ENCODE results near the gene ZNF287. TPM values are rescaled to one million over a fixed set of nuclear protein-coding genes. Genes with fewer than 3 reads are reported as not detected.
A peak's percentile ranks its signal among the peaks of the same experiment; 100 is the strongest.

ZNF287 gene
- total RNA-seq, 1 experiment from 2014 or later: 4.3 TPM

- no TSS peak for BruUV-seq (replicated peaks)
- intact Hi-C loops (cut with micrococcal nuclease; ENCODE audit: unreplicated experiment): loop anchor here (2.0 to 10.0 kb wide), 3 partner anchors 52 to 454 kb away; no protein-coding TSS in a partner anchor
- TF ChIP-seq EZH2 (IDR thresholded peaks at IDR 0.05; ENCODE audit: low read depth) (no peak), CTCF (conservative IDR thresholded peaks at IDR 0.05) (0 out of 2 replicates have a peak, but pooled peaks have one; percentile 7)
- Histone ChIP-seq H3F3A (ENCODE audit: insufficient read depth, low read depth) (peaks cover 4% of the 10 kb centered on the region; the same call in 1 of the 2 replicates), H3K4me3 (no peak overlapping the region; the same call in 1 of the 2 replicates), H3K36me3 (ENCODE audit: low read depth) (no peaks in the 10 kb centered on the region), H3K9me2 (ENCODE audit: insufficient read depth) (no peaks in the 10 kb centered on the region), H3K27ac (no peak overlapping the region), H3K4me2 (peak overlapping the region; percentile 94; the same call in 1 of the 2 replicates), H3K9me3 (ENCODE audit: insufficient read depth, low read depth) (no peaks in the 10 kb centered on the region), H3K27me3 (ENCODE audit: insufficient read depth, low read depth) (no peaks in the 10 kb centered on the region), H3K79me2 (ENCODE audit: low read depth) (no peaks in the 10 kb centered on the region), H2AFZ (no peak overlapping the region), H4K20me1 (ENCODE audit: insufficient read depth) (no peaks in the 10 kb centered on the region), H3K4me1 (replicated peaks; ENCODE audit: insufficient read depth) (no peaks in the 10 kb centered on the region)
- ChIA-PET POLR2A (ENCODE audit: unreplicated experiment) (no interaction called here), CTCF (interaction anchor here (0.7 kb wide), 1 partner anchor 76 kb away, joined by 3 read pairs; no protein-coding TSS in a partner anchor)
- no peak for DNase-seq
Observed at GRCh38 chr17:16537130-16537458, 31.9 kb downstream of the ZNF287 start.

- no peak overlapping the region for H3K4me3 ChIP-seq
- no peak overlapping the region for H2AFZ ChIP-seq
- H3K36me3 ChIP-seq (ENCODE audit: low read depth): no peaks in the 10 kb centered on the region
- H3K9me2 ChIP-seq (ENCODE audit: insufficient read depth): no peaks in the 10 kb centered on the region
- BruUV-seq (replicated peaks): no TSS peak
- DNase-seq: no peak
- H3K27ac ChIP-seq: no peak overlapping the region
- TF ChIP-seq CTCF (conservative IDR thresholded peaks at IDR 0.05) (no peak), EZH2 (IDR thresholded peaks at IDR 0.05; ENCODE audit: low read depth) (no peak)
- H3K9me3 ChIP-seq (ENCODE audit: insufficient read depth, low read depth): no peaks in the 10 kb centered on the region
- H3K79me2 ChIP-seq (ENCODE audit: low read depth): no peaks in the 10 kb centered on the region
- H3K4me1 ChIP-seq (replicated peaks; ENCODE audit: insufficient read depth): no peaks in the 10 kb centered on the region
- H3K4me2 ChIP-seq: no peak overlapping the region
- intact Hi-C loops (cut with micrococcal nuclease; ENCODE audit: unreplicated experiment): loop anchor here (10.0 kb wide), 1 partner anchor 249 kb away; no protein-coding TSS in a partner anchor
- no peaks in the 10 kb centered on the region for H4K20me1 ChIP-seq (ENCODE audit: insufficient read depth)
- peaks cover 4% of the 10 kb centered on the region; the same call in 1 of the 2 replicates for H3F3A ChIP-seq (ENCODE audit: insufficient read depth, low read depth)
- H3K27me3 ChIP-seq (ENCODE audit: insufficient read depth, low read depth): no peaks in the 10 kb centered on the region
- CTCF ChIA-PET: no interaction called here
- POLR2A ChIA-PET (ENCODE audit: unreplicated experiment): no interaction called here
Observed at GRCh38 chr17:16534236-16534635, 34.8 kb downstream of the ZNF287 start.

- no peaks in the 10 kb centered on the region for H3F3A ChIP-seq (ENCODE audit: insufficient read depth, low read depth)
- no peak overlapping the region for H3K4me2 ChIP-seq
- intact Hi-C loops (cut with micrococcal nuclease; ENCODE audit: unreplicated experiment): loop anchor here (10.0 kb wide), 2 partner anchors 245 to 315 kb away; partner anchors contain the start of genes NCOR1 and PIGL
- CTCF ChIA-PET: interaction anchor here (0.5 to 1.4 kb wide), 3 partner anchors 8 to 187 kb away, joined by 4 to 5 read pairs (median 4); no protein-coding TSS in a partner anchor
- TF ChIP-seq CTCF (conservative IDR thresholded peaks at IDR 0.05): no peak
- TF ChIP-seq EZH2 (IDR thresholded peaks at IDR 0.05; ENCODE audit: low read depth): no peak
- POLR2A ChIA-PET (ENCODE audit: unreplicated experiment): no interaction called here
- H3K9me2 ChIP-seq (ENCODE audit: insufficient read depth): no peaks in the 10 kb centered on the region
- BruUV-seq (replicated peaks): no TSS peak
- H4K20me1 ChIP-seq (ENCODE audit: insufficient read depth): no peaks in the 10 kb centered on the region
- H2AFZ ChIP-seq: no peak overlapping the region
- no peaks in the 10 kb centered on the region for H3K4me1 ChIP-seq (replicated peaks; ENCODE audit: insufficient read depth)
- H3K9me3 ChIP-seq (ENCODE audit: insufficient read depth, low read depth): no peaks in the 10 kb centered on the region
- no peak overlapping the region for H3K27ac ChIP-seq
- no peaks in the 10 kb centered on the region for H3K36me3 ChIP-seq (ENCODE audit: low read depth)
- H3K4me3 ChIP-seq: no peak overlapping the region
- H3K79me2 ChIP-seq (ENCODE audit: low read depth): no peaks in the 10 kb centered on the region
- no peaks in the 10 kb centered on the region for H3K27me3 ChIP-seq (ENCODE audit: insufficient read depth, low read depth)
- DNase-seq: no peak
Observed at GRCh38 chr17:16529906-16530305, 39.1 kb downstream of the ZNF287 start.

Measured in PC-9 (cell line).